Measurements from ENCODE around the gene NOPCHAP1. TPM values are rescaled to one million over a fixed set of nuclear protein-coding genes. Genes with fewer than 3 reads are reported as not detected.

Gene NOPCHAP1
- total and polyA plus RNA-seq, 10 of the 15 experiments (the other 5 are each of a cell fraction or from before 2014, with no cell fraction given) = 28.0 to 115 (median 40.9) TPM

DNA sequence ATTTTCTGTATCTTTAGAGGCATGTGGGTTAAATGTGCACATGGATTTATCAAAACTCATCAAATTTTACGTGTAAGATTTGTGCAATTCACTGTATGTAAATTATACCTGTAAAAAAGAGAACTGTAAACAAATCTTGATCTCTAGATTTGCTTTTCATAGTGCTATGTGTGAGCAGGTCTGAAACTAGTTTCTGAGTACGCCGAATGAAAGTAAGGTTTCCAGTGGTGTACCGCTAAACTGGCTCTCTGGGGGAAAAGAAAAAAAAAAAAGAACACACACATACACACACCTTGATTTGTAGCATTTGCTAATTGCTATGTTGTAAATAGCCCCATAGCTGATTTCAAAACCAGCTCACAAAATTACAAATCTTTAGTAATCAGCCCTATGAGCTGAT lies 19.4 kb upstream of the NOPCHAP1 start (continued):
- TF ChIP-seq MLLT1 (IDR thresholded peaks at IDR 0.05) (0 out of 2 replicates have a peak, but pooled peaks have one; percentile 32), ETV6 (conservative IDR thresholded peaks at IDR 0.05 in 1 of 2, IDR thresholded peaks at IDR 0.05 in 1 of 2; ENCODE audit: borderline replicate concordance in 1 of 2, low read depth in 1 of 2) (no peak; a peak in 1 of 4 replicates), SRF (IDR thresholded peaks at IDR 0.05; ENCODE audit: low read depth in 2 of 2, low read length in 2 of 2) (no peak), IKZF2 (IDR thresholded peaks at IDR 0.05) (peak; percentile 22 to 39; a peak in 2 of 4 replicates), MTA3 (IDR thresholded peaks at IDR 0.05; ENCODE audit: borderline replicate concordance, low read length) (peak; percentile 76; the same call in 1 of the 2 replicates), ATF2 (IDR thresholded peaks at IDR 0.05; ENCODE audit: low read length) (peak; percentile 64; the same call in 1 of the 2 replicates), PAX5 (IDR thresholded peaks at IDR 0.05; ENCODE audit: borderline replicate concordance, low read depth, low read length) (0 out of 2 replicates have a peak, but pooled peaks have one; percentile 55), NFIC (IDR thresholded peaks at IDR 0.05; ENCODE audit: low read depth, low read length) (peak; percentile 70), POU2F2 (IDR thresholded peaks at IDR 0.05; ENCODE audit: borderline replicate concordance, low read depth, low read length) (peak; percentile 60; the same call in 1 of the 3 replicates), BHLHE40 (IDR thresholded peaks at IDR 0.05; ENCODE audit: borderline replicate concordance in 1 of 2, low read depth in 2 of 2, low read length in 1 of 2) (peak in 1 of 2 experiments; percentile 32; a peak in 1 of 4 replicates), MTA2 (IDR thresholded peaks at IDR 0.05; ENCODE audit: low read depth) (peak; percentile 59; the same call in 1 of the 2 replicates), CBX3 (IDR thresholded peaks at IDR 0.05; ENCODE audit: borderline replicate concordance, low read depth) (no peak), SMAD1 (IDR thresholded peaks at IDR 0.05; ENCODE audit: low read depth, partially characterized antibody) (no peak), RUNX3 (IDR thresholded peaks at IDR 0.05; ENCODE audit: low read length) (peak; percentile 83), EP300 (IDR thresholded peaks at IDR 0.05; ENCODE audit: borderline replicate concordance in 1 of 2, control insufficient read depth in 1 of 2, low read depth in 2 of 2, low read length in 2 of 2) (peak in 1 of 2 experiments; percentile 29; a peak in 2 of 4 replicates), EGR1 (IDR thresholded peaks at IDR 0.05; ENCODE audit: borderline replicate concordance in 1 of 2, low read depth in 2 of 2, low read length in 2 of 2) (no peak), POLR2AphosphoS5 (IDR thresholded peaks at IDR 0.05; ENCODE audit: low read length) (no peak), ZNF622 (IDR thresholded peaks at IDR 0.05) (no peak), CREM (IDR thresholded peaks at IDR 0.05; ENCODE audit: low read depth) (0 out of 2 replicates have a peak, but pooled peaks have one; percentile 21), IRF4 (IDR thresholded peaks at IDR 0.05; ENCODE audit: low read depth, low read length) (peak; percentile 45; the same call in 1 of the 2 replicates), SPI1 (IDR thresholded peaks at IDR 0.05; ENCODE audit: borderline replicate concordance, insufficient read depth, low read depth, low read length) (no peak; the same call in 1 of the 2 replicates), SKIL (IDR thresholded peaks at IDR 0.05; ENCODE audit: low read depth, poor library complexity, severe bottlenecking) (peak; percentile 39)
